Immature natural killer cell (primary cell): ENCODE results near the gene RYR3. TPM values are rescaled to one million over a fixed set of nuclear protein-coding genes. Genes with fewer than 3 reads are reported as not detected.

Experiments
- DNase-seq, 3 donors: peaks; one replicate each; pipeline ENCODE4 v3.0.0; 2022; ENCODE audit warnings: mixed read lengths in 1 of 3
- H3K27ac Mint-ChIP-seq, 6 donors: one replicate each; pipeline ENCODE4 v1.8.0; 2020; ENCODE audit warnings: mixed read lengths in 6 of 6, mild to moderate bottlenecking in 5 of 6, inconsistent platforms in 4 of 6, moderate library complexity in 3 of 6
- H3K27me3 Mint-ChIP-seq, 3 donors: one replicate each; pipeline ENCODE4 v1.8.0; 2020 to 2021; ENCODE audit warnings: low read depth in 3 of 3, mild to moderate bottlenecking in 3 of 3, mixed read lengths in 3 of 3, moderate library complexity in 3 of 3, inconsistent platforms in 1 of 3
- H3K36me3 Mint-ChIP-seq, 3 donors: one replicate each; pipeline ENCODE4 v1.8.0; 2020; ENCODE audit warnings: mixed read lengths in 3 of 3, inconsistent platforms in 2 of 3, mild to moderate bottlenecking in 2 of 3
- H3K4me1 Mint-ChIP-seq, 2 donors: one replicate each; pipeline ENCODE4 v1.8.0; 2020; ENCODE audit warnings: inconsistent platforms in 2 of 2, mild to moderate bottlenecking in 2 of 2, mixed read lengths in 2 of 2, moderate library complexity in 1 of 2
- H3K4me3 Mint-ChIP-seq, 5 donors: one replicate each; pipeline ENCODE4 v1.8.0; 2020; ENCODE audit warnings: mild to moderate bottlenecking in 5 of 5, mixed read lengths in 5 of 5, inconsistent platforms in 3 of 5, moderate library complexity in 3 of 5
- H3K9me3 Mint-ChIP-seq, 6 donors: one replicate each; pipeline ENCODE4 v1.8.0; 2020; ENCODE audit warnings: mild to moderate bottlenecking in 6 of 6, mixed read lengths in 6 of 6, inconsistent platforms in 4 of 6, moderate library complexity in 3 of 6
- polyA plus RNA-seq, 3 donors: library from polyadenylated mRNA; unstranded; fragments of 300-500 nt; fragmentation: Illumina TruSeq; gene quantifications; one replicate each; pipeline ENCODE4 v1.2.3, GENCODE V29; 2021

The RYR3 gene
- polyA plus RNA-seq, 3 donors from 2014 or later, result 0.11 to 0.14 TPM; not detected in 1

GRCh38 chr15:33411596-33412540 is 101.1 kb downstream of the RYR3 start:
- no peak overlapping the region for H3K27ac Mint-ChIP-seq
- no peaks in the 10 kb centered on the region for H3K4me1 Mint-ChIP-seq
- peaks cover 0 to 2% (median 0%) of the 10 kb centered on the region in 6 donors for H3K9me3 Mint-ChIP-seq
- H3K27me3 Mint-ChIP-seq, result peaks cover 0 to 5% (median 2%) of the 10 kb centered on the region in 3 donors
- H3K4me3 Mint-ChIP-seq, result no peak overlapping the region
- H3K36me3 Mint-ChIP-seq, result no peaks in the 10 kb centered on the region
- DNase-seq, result no peak

GRCh38 chr15:33419701-33420100 is 108.9 kb downstream of the RYR3 start:
- Mint-ChIP-seq H3K36me3 (no peaks in the 10 kb centered on the region), H3K4me1 (no peaks in the 10 kb centered on the region), H3K27ac (no peak overlapping the region), H3K4me3 (no peak overlapping the region), H3K9me3 (peaks cover 0 to 5% (median under 1%) of the 10 kb centered on the region in 6 donors), H3K27me3 (peaks cover 0 to 11% (median 4%) of the 10 kb centered on the region in 3 donors)
- no peak for DNase-seq

DNA sequence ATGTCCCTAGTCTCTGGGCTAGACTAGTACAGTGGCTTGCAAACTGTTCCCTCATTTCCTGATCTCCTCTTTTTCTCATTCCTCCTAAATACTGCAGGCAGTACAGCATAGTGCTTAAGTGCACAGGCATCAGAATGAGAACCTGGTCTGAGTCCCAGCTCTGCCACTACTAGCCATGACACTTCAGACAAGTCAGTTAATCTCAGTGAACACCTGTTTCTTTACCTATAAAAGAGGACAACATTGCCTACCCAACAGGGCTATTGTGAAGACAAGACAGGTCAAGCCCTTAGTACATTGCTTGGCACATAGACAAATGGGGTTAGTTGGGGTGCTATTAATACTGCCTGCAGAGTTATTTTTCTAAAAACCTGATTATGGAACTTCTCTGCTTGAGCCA is 113.3 kb downstream of the RYR3 start:
- no peak for DNase-seq
- peaks cover 0 to 11% (median 4%) of the 10 kb centered on the region in 3 donors for H3K27me3 Mint-ChIP-seq
- no peak overlapping the region for H3K4me3 Mint-ChIP-seq
- no peak overlapping the region for H3K27ac Mint-ChIP-seq
- H3K4me1 Mint-ChIP-seq, result no peaks in the 10 kb centered on the region
- H3K9me3 Mint-ChIP-seq, result peaks cover 0 to 3% (median 0%) of the 10 kb centered on the region in 6 donors
- H3K36me3 Mint-ChIP-seq, result no peaks in the 10 kb centered on the region

- H3K27me3 Mint-ChIP-seq, result peaks cover 0 to 11% (median 4%) of the 10 kb centered on the region in 3 donors
- no peak for DNase-seq
- no peaks in the 10 kb centered on the region for H3K36me3 Mint-ChIP-seq
- no peak overlapping the region for H3K4me3 Mint-ChIP-seq
- no peak overlapping the region for H3K27ac Mint-ChIP-seq
- peaks cover 0 to 3% (median 0%) of the 10 kb centered on the region in 6 donors for H3K9me3 Mint-ChIP-seq
- H3K4me1 Mint-ChIP-seq, result no peaks in the 10 kb centered on the region
Observed at GRCh38 chr15:33425142-33425541, 114.4 kb downstream of the RYR3 start.

GRCh38 chr15:33430577-33430976 is 119.8 kb downstream of the RYR3 start:
- no peak overlapping the region for H3K27ac Mint-ChIP-seq
- H3K27me3 Mint-ChIP-seq, result peaks cover 0 to 7% (median 4%) of the 10 kb centered on the region in 3 donors

DNA sequence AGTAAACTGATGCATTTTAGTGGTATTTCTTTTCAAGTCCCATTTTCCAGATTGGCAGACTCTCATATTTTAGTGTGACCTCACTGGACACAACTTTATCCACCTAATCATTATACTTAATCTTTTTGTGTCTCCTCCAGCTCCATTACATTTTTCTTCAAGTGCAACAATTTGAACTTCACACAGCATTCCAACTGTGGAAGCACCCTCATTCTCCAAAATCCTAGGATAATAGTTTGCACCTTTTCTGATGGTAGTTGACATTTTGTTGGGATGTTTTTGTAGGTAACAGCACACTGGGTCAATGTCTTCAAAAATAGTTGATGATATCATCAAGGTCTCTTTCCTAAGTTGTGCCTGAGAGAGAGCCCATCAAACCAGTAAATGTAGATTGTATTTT is 123.1 kb downstream of the RYR3 start:
- Mint-ChIP-seq H3K4me1 (no peaks in the 10 kb centered on the region), H3K36me3 (no peaks in the 10 kb centered on the region), H3K4me3 (no peak overlapping the region), H3K27me3 (peaks cover 0 to 11% (median 4%) of the 10 kb centered on the region in 3 donors), H3K27ac (no peak overlapping the region), H3K9me3 (peaks cover 0 to 8% (median 0%) of the 10 kb centered on the region in 6 donors)
- DNase-seq, result no peak

More at GRCh38 chr15:33430577-33430976, 119.8 kb downstream of the RYR3 start:
- no peak for DNase-seq
- no peak overlapping the region for H3K4me3 Mint-ChIP-seq
- H3K9me3 Mint-ChIP-seq, result peaks cover 0 to 2% (median 0%) of the 10 kb centered on the region in 6 donors
- H3K36me3 Mint-ChIP-seq, result no peaks in the 10 kb centered on the region
- no peaks in the 10 kb centered on the region for H3K4me1 Mint-ChIP-seq

GRCh38 chr15:33438396-33438795 is 127.6 kb downstream of the RYR3 start:
- peaks cover 0 to 6% (median 0%) of the 10 kb centered on the region in 6 donors for H3K9me3 Mint-ChIP-seq
- no peak for DNase-seq
- no peak overlapping the region for H3K4me3 Mint-ChIP-seq
- H3K4me1 Mint-ChIP-seq, result peaks cover 0 to 9% of the 10 kb centered on the region in 2 donors
- peaks cover 0 to 7% (median 7%) of the 10 kb centered on the region in 3 donors for H3K27me3 Mint-ChIP-seq
- H3K27ac Mint-ChIP-seq, result no peak overlapping the region
- no peaks in the 10 kb centered on the region for H3K36me3 Mint-ChIP-seq

DNA sequence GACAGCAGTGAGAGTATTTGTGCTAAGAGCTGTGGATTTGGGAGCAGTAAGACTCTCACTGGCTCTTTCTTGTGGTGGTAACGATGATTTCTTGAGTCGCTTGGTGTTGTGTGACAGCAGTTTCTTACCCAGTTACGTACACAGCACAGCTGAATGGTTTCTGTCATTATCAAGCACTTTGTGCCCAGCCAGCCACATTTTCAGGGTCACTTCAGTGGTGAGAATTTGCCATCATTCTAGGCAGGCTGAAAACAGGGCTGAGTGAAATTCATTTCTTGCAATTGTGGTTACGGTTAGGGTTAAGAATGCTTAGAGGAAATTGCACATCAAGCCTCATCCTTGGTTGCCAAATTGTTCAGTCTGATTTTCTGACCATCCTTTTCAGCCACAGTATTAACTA is 130.1 kb downstream of the RYR3 start:
- H3K4me3 Mint-ChIP-seq, result no peak overlapping the region
- H3K27me3 Mint-ChIP-seq, result peaks cover 0 to 9% (median 7%) of the 10 kb centered on the region in 3 donors
- no peak overlapping the region for H3K27ac Mint-ChIP-seq
- peaks cover 0 to 9% of the 10 kb centered on the region in 2 donors for H3K4me1 Mint-ChIP-seq
- H3K9me3 Mint-ChIP-seq, result peaks cover 0 to 6% (median 0%) of the 10 kb centered on the region in 6 donors
- H3K36me3 Mint-ChIP-seq, result no peaks in the 10 kb centered on the region
- no peak for DNase-seq

DNA sequence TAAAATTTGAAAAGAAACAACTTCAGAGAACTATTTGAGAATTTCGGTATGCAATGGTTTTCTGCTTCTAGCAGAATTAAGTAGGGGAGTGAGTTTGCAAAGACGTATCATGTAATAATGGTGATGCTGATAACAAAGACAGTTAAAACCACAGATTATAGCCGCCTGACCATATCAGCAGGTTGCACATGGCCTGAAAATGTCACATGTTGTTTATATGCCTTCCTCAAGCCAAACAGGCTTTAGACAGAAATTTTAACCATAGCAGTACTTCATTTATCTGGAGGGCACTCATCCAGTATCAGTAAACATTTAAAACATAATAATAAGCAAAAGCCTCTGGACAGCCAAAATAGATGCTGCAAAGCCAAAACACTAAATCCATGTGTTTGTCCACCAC is 131.7 kb downstream of the RYR3 start:
- peaks cover 0 to 12% (median 2%) of the 10 kb centered on the region in 3 donors for H3K27me3 Mint-ChIP-seq
- peaks cover 0 to 9% of the 10 kb centered on the region in 2 donors for H3K4me1 Mint-ChIP-seq
- H3K9me3 Mint-ChIP-seq, result peaks cover 0 to 6% (median 0%) of the 10 kb centered on the region in 6 donors
- DNase-seq, result no peak
- no peak overlapping the region for H3K4me3 Mint-ChIP-seq
- H3K36me3 Mint-ChIP-seq, result no peaks in the 10 kb centered on the region
- H3K27ac Mint-ChIP-seq, result no peak overlapping the region

GRCh38 chr15:33443708-33444107 is 132.9 kb downstream of the RYR3 start:
- peaks cover 0 to 10% (median under 1%) of the 10 kb centered on the region in 3 donors for H3K27me3 Mint-ChIP-seq
- no peak overlapping the region for H3K27ac Mint-ChIP-seq
- DNase-seq, result no peak
- H3K9me3 Mint-ChIP-seq, result peaks cover 0 to under 1% (median 0%) of the 10 kb centered on the region in 6 donors
- peaks cover 0 to 9% of the 10 kb centered on the region in 2 donors for H3K4me1 Mint-ChIP-seq
- no peaks in the 10 kb centered on the region for H3K36me3 Mint-ChIP-seq
- no peak overlapping the region for H3K4me3 Mint-ChIP-seq

- no peaks in the 10 kb centered on the region for H3K36me3 Mint-ChIP-seq
- peaks cover 0 to 3% of the 10 kb centered on the region in 2 donors for H3K4me1 Mint-ChIP-seq
- peaks cover under 1 to 9% (median 3%) of the 10 kb centered on the region in 3 donors for H3K27me3 Mint-ChIP-seq
- no peak overlapping the region for H3K27ac Mint-ChIP-seq
- no peaks in the 10 kb centered on the region for H3K9me3 Mint-ChIP-seq
- no peak for DNase-seq
- H3K4me3 Mint-ChIP-seq, result no peak overlapping the region
Observed at GRCh38 chr15:33445984-33446383, 135.2 kb downstream of the RYR3 start.

DNA sequence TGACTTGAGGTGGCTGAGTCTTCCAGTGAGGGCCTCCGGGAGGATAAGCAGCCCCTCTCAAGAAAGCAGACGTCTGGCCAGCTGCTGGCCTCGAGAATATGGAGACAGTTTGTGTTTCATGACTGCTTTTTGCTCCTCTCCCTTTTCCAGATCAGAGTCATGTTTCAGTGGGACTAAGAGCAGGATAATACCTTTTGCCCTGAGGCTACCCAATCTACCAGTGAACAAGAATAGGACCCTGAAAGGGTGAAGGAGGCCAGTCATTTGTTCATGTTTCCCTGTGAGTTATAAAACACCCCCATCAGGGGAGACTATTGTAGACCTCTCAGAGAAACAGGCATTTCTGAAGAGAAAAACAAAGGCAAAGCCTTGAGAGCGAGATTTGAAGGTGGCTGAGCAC is 137.4 kb downstream of the RYR3 start:
- Mint-ChIP-seq H3K9me3 (no peaks in the 10 kb centered on the region), H3K36me3 (no peaks in the 10 kb centered on the region), H3K4me3 (no peak overlapping the region), H3K27ac (no peak overlapping the region), H3K4me1 (no peaks in the 10 kb centered on the region), H3K27me3 (peaks cover 3 to 9% (median 4%) of the 10 kb centered on the region in 3 donors)
- DNase-seq, result no peak

- no peak overlapping the region for H3K4me3 Mint-ChIP-seq
- H3K27ac Mint-ChIP-seq, result no peak overlapping the region
- H3K36me3 Mint-ChIP-seq, result no peaks in the 10 kb centered on the region
- H3K27me3 Mint-ChIP-seq, result peaks cover 3 to 5% (median 4%) of the 10 kb centered on the region in 3 donors
- no peaks in the 10 kb centered on the region for H3K4me1 Mint-ChIP-seq
- DNase-seq, result no peak
- H3K9me3 Mint-ChIP-seq, result no peaks in the 10 kb centered on the region
Observed at GRCh38 chr15:33448961-33449606, 138.3 kb downstream of the RYR3 start.

DNA sequence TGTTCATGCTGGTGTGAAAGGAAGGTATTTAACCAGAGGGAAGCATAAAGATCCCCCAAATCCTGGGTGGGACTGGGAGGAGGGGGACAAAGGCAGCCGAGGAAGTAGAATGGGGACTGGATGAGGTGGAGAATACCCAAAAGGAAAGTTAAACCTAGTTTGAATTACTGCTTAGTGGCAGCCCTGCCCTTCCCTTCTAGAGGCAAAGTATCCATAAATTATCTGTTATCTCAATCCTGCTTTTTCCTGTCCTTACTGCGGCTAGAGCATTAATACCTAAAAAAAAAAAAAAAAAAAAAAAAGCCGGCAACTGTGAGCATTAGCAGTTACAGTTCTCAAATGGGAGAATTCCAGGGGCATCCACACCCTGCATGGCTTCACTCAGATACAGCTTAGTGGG is 139.0 kb downstream of the RYR3 start:
- DNase-seq, result no peak
- no peaks in the 10 kb centered on the region for H3K9me3 Mint-ChIP-seq
- no peak overlapping the region for H3K4me3 Mint-ChIP-seq
- H3K27me3 Mint-ChIP-seq, result peaks cover 3 to 5% (median 4%) of the 10 kb centered on the region in 3 donors
- no peak overlapping the region for H3K27ac Mint-ChIP-seq
- H3K4me1 Mint-ChIP-seq, result no peaks in the 10 kb centered on the region
- no peaks in the 10 kb centered on the region for H3K36me3 Mint-ChIP-seq
